Glomerular visceral epithelial cell (primary cell): Measurements from ENCODE around the gene SLX4IP.

Source experiments
- DNase-seq: peaks from one replicate; pipeline ENCODE4 v3.0.0-alpha.2; 2016; ENCODE audit errors: extremely low spot score

Gene SLX4IP

DNA sequence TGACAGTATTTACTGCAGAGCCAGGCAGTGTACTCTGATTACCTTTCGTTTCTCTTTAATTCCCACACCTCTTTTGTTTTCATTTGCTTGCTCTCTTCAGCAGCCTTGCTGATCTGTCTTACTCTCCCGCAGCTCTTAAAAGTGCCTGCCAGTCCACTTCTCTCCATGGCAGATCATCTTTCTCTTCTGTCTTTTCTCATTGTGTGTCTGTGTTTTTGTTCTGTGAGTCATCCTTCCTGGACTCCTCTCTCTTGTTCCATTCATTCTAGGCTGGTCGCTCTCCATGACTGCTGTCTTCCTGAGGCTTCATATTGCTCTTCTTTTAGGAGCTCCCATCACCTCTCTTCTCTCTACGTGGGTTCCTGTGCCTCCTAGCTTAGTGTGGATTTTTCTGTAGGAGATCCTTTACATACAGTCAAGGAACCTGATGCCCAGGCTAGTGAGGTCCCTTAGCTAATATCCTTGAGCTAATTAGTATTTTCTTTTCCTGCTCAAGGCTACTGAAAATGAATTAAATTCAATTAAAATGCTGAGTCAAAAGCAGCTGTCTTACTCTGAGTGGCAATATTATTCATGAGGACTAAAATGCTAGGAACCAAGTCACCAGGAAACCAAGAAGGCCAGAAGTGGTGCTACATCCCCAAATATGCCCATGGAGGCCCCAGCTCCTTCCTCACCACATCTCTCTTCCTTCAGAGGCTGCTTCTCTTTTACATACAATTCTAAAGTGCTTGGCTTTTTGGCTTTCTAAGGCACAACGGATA lies 86.1 kb downstream of the SLX4IP start:
- DNase-seq = peak; percentile 66

DNA sequence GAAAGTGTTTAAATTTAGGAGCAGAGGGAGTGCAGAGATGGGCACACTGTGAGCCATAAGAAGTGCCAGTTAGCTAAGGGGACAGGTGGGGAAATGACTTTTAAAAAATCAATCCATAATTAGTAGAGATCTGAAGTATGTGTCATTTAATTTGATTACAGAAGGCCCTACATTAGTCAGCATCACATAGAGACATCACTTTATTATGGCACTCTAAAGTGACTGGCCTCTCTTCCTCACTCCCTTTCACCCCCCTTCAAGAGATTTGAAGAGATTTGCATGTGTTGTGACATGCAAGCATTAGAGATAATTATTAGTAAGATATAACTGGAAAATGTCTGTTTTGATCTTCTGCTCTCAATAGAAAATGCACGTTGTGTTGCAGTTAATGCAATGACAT lies 86.7 kb downstream of the SLX4IP start:
- no peak for DNase-seq

DNA sequence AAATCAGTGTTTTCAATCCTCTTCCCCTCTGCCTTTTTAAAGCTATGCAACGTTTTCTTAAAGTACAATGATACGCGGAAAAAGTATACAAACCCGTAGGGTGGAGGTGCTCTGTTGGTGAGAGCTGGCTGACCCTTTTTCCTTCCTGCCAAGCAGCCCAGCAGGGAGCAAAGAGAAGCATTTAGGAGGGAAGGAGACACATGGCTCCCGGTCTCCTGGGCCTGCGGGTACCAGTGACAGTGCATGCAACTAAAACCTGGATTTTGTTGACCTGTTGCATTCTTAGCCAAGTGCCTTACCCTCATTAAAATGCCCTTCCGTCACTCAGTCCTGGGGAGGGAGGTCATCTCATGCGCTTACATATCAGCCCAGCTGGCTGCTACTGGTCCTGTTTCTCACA lies 87.2 kb downstream of the SLX4IP start:
- DNase-seq = no peak

DNA sequence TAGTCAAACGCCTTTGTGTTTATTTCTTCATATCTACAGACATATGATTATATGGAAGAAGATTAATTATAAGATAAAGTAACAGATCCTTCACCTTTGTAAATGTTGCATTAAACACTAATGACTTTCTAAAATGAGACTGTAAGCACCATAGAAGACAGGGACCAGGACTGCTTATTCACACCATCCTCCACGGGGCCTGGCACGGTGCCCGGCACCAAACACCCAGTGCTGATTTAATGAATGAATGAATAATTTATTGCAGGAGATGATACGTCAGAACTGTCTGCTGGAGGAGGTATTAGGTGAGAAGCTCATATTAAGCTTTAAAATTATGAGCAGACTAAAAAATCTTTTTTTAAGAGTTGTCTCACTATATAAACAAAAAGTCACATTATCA lies 88.3 kb downstream of the SLX4IP start:
- peak; percentile 32 for DNase-seq

DNA sequence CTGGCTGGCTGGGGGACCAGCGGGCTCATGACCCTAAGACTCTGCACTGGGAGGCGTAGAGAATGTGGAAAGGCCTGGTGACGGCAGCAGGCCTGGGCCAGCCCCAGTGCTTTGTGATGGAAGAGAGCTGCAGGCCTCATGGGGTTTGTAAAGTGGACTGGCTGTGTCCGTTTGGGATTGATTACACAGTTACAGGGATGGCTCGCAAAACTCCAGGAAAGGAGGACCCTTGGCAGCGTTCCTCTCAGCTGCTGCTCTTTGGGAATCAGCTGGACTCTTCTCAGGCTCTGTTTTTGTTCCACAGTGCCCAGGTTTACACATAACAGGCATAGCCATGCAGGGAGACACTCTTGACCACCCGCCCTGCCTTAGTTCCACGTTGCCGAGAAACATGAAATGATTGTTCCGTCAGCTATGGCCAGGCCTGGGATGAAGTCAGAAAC lies 89.0 kb downstream of the SLX4IP start:
- no peak for DNase-seq

DNA sequence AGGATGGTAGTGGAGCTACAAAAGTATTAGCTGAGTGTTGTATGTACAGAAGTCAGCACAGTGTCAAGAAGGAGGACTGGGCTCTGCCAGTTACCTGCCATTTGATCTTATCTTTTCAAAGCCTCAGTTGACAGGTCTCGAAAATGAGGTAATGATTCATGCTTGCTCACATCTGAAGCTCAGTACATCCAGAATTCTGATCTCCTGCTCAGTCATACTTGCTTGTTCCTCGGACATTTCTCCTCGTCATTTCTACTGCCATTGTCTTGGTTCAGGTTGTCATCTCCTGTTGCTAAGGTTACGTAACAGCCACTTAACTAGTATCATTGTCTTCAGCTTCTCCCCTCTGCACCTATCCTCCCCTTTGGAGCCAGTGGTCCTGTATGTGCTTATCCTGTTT lies 89.5 kb downstream of the SLX4IP start:
- DNase-seq = peak; percentile 28

DNA sequence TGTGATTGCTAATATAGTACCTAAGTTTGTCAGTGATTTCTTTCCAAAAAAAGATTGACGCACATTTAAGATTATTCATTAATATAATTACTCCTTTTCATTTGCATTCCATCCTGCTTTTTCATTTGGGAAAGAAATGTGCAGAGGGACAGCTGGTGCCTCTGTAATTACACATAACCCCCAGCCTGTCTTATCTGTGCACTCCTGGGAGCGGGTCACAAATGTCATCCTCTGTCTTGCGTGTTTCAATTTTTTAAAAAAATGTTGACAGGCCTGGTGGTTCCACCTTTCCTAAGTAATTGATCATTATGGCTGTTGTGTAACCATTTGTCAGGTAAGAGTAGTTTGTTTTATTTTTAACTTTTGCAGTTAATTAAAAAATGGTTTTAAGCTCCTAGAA lies 92.7 kb downstream of the SLX4IP start:
- DNase-seq = no peak

DNA sequence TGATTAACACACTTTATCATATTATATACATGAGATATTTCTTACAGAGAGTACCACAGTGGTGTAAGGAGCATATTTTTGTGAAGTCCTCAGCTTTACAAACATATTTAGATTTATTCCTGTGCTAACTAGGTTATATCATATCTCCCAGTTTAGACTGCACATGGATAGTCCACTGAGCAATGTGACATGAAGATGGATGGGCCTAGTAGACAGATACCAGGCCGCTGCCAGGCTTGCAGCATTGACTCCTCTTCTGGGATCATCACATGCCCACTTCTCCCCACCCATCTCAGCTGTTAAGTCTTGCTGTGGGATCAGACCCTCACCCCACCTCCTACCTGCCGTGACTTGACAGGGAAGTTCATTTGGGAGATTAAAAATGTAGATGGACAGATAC lies 95.8 kb downstream of the SLX4IP start:
- DNase-seq = no peak

DNA sequence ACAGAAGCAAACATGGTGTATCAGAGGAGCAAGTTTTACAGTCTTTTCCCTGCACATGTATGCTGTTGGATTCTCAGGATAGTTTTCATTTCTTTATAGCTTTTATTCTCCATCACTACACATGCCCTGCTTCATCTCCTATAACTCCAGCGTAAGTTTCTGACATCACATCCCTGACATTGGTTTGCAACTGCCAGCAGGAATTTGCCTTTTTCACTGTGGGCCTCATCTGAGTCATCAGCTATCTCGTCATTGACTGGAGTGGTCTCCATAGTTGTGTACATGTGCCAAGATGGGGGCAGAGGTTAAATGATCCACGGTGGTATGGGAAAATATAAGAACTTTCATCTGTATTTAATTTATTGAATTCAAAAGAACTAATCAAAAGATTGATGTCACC lies 96.7 kb downstream of the SLX4IP start:
- no peak for DNase-seq

DNA sequence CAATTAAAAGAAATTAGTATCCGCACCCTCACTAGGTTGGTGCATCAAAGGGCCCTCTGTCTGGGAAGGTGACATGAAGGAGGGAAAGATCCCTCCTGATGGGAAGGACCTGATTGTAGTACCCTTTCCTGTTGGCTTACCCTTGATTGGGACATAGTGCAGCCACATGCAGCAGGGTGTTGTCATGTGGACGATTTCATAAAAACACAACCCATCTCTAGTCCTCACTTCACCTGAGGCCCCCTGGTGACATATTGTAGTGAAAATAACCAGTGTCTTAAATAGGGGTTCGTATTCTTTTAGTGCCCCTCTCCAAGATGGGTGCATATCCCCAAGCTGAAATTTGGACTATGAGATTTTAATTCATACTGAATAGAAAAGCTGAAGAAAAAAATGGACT lies 97.3 kb downstream of the SLX4IP start:
- no peak for DNase-seq

DNA sequence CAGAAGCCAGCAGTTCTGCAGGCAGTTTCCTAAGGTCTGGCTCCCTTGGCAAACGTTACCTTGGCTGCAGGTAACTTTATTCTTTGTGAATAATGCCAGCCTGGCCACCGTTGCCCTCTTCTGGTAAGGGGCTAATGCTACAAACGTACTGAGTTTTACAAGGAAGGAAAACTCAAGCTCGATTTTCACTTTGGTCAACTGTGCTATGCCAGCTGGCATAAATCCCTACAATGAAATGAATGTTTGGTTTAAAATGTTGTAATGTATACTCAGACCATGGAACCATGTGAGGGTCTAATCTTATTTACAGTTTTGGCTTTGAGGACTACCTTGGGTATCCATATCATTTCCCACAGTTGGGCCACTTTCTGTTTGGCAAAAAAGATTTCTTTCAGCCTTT lies 101.4 kb downstream of the SLX4IP start:
- DNase-seq = peak; percentile 35

DNA sequence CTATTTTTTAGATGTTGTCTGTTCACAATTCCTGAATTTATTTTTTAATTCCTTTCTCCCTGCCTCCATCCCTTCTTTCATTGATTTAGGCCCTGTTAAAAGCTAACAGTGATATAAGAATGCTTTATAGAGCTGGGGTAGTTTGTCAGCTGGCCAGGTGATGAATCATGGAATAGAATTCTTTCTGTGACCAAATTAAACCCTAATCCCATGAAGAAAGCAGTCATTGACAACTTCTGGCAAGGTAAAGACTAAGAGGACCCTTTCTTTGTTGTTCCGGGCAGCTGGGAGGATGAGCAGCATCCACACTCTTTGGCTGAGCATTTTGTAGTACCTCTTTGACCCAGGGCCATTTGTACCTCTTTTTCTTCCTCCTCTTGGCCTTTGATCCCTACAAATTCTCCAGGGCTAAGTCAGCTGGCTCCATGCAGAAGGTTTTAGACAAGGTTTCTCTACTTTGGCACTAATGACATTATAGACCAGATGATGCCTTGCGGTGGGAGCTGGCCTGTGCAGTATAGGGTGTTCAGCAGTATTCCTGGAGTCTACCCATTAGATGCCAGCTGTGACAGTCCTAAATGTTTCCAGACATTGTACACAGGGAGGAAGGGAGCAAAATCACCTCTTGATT lies 102.9 kb downstream of the SLX4IP start:
- DNase-seq = no peak

DNA sequence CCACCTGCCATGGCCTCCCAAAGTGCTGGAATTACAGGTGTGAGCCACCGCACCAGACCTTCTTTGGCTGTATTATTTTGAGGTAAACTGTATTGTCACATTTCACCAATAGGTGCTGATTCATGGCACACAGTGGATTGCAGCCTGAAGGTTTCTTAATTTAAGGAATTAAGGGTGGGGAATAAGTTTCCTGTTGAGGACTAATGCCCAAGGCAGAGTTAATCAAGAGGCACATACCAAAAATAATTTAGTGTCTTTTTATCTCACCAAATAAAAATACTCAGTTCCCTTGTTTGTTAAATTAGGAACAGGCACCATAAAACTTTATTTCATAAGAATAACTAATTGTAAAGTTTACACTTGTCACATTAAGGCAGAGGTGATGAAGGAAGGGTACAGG lies 103.7 kb downstream of the SLX4IP start:
- DNase-seq = no peak

DNA sequence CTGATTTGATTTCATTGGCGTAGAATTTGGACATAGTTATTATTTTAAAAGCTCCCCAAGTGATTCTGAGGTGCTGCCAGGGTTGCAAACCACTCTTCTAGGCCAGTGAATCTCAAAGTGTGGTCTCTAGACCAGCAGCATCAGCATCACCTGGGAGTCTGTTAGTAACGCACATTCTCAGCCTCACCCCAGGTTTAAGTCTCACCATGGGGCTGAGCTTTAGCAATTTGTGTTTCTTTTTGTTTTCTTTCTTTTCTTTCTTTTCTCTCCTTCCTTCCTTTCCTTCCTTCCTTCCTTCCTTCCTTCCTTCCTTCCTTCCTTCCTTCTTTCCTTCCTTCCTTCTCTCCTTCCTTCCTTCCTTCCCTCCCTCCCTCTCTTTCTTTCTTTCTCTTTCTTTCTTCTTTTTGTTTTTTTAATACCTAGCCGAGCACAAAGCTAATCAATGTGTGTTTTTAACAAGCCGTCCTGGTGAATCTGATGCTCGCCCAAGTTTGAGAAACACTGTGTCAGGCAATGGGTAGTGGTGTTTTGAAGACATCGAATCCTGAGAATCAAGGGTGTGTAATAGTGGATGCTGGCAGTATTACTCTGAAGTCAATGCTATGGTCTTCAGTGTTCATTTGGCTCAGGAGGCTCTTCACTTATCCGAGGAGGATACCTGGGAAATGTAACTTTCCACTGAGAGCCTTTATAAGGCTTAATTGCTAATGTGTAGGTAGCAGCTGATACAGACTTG lies 104.9 kb downstream of the SLX4IP start:
- DNase-seq = no peak

DNA sequence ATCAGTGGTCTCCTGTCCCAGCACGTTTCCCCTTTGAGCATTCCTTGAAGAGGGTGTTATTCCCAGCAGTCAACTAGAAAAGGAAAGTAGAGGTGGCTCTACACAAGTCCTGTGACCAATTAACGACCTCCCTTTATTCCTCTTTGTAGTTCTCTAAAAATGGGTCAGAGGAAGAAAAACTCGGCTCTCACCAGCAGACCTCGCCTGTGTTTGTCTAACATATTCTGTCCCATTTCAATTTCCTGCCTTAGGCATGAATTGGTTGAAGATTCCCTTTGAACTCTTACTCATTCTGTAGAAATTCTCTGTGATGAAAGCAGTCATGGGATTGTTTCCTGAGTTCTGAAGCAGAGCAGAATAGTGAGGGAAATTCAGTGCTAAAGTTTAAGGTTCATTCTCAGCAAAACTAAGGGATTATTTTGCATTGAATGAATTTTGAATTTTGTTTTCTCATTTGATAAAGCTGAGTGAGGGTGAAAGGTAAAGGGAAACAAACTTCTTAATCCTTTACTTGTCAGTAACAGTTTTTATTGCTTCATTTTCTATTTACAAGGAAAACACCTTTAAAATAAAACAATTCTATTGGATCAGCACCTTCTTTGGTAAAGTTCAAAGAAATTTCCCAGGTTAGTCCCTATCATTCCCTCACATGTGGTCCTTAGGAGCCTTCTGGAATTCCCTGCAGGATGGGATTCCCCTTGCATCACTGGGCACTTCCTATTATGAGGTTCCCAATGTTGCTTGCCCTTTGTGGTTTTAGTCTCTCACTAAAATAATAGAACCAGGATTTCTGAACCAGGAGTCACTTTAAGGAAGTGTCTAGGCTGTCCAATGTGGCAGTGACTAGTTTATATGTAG lies 105.8 kb downstream of the SLX4IP start:
- DNase-seq = peak; percentile 83

DNA sequence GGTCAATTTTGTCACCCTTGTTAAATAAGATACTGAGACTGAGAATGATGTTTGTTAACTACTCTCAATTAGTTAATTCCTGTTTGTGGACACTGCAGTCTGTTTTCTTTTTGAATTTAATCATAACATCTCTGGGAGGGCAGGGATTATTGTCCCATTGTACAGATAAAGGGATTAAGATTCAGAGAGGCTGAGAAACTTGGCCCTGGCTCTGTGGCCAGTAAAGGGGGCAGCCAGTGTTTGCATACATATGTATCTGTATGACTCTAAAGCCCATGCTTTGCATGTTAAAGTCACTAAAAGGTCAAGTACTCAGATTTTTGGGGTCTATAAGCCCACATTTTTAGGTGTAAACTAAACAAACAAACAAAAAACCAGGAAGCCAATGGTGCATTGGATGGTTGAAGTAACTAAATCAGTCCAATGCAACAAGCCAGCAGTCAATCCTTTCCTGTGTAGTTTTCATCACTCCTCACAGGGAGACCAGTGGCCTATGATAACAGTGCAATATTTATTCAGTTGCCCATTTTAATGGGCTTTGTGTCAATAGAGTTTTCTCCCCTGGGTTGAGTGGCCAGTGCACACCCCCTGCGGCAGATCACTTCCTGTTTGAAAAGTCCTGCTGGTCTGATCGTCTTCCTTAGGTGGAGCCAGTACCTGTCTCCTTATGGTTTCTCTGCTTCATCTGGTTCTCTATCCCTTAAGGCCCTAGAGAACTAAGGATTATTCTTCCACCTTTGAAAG lies 106.7 kb downstream of the SLX4IP start:
- no peak for DNase-seq

DNA sequence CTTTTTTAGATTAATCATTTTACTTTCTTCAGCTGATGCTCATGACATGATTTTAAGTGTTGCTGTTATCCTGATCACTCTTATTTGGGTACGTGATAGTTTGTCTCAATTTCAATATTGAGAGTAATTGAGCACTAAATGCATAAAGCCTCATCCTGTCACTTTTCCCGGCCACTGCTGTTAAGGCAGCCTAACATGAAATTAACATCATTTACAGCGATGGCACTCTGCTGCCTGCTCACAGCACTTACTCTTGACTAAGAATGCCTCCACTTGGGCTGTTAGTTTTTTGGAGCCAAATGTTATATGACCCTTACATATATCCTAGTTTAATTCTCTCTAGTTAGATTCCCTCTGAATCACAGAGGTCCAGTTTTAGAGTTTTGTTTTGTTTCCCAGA lies 107.3 kb downstream of the SLX4IP start:
- no peak for DNase-seq

DNA sequence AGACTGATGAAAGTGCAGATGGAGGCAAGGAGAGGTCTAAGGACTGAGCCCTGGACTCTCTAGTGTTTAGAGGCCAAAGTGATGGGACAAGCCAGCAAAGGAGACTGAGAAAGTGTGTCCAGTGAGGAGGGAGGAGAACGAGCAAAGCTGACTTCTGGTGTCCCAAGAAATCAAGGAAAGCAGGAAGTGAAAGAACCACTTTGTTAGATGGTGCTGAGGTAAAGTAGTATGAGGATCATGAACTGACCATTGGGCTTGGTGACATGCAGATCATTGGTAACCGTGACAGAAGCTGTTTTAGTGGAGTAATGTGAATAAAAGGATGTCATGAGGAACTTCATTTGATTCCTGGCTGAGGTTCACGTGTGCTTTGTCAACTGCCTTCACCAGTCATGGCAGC lies 108.4 kb downstream of the SLX4IP start:
- DNase-seq = no peak

DNA sequence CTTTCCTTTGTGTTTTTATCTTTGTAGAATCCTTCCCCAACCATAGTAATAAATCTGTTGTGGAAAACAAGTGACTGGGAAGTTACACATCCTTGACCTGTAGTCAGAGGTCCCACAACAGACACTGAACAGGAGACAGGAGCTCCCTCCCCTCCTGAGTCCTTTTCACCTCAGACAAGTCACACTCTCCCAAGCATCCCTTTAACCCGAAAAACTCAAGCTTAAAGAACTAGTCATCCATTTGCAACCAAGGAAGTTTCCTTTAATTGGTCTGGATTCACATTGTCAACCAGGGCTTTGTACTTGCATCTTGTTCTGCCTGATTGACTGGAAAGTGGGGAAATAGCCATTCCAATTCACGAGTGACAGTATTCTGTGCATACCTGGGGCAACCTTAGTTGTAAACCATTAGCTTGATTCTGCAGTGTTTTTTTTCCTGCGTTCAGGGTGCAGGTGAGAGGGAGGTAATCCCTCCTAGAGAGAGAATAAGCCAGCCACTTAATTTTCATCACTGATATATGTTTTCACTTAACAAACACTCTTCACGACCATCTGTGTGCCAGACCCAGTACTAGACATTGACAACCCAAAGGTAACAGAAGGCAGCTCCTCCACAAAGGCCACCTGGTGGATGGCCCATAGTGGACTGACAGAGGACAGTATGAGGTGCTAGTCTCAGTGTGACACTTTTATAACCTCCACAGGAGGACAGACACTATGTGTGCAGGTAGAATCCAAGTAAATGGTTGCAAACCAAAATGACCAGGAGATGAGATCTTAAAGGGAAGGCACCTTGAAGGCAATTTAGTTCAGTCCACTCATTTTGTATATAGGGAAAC lies 112.4 kb downstream of the SLX4IP start:
- DNase-seq = no peak

DNA sequence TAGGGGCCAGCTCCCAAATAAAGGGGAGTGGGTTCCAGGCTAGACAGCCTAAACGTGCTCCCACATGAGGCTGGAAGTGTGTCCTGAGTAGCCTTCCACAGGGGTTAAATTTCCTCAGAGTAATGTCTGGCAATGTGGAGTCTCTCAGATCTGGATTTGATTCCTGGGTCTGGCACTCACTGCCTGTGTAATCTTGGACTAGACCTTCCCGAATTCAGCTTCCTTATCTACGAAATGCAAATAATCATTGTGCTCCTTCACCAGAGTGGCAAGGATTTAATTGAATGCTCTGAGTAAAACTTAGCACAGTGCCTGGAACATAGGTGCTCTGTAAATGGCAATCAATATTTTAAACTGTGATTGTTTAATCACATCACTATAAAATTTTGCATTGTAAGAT lies 114.4 kb downstream of the SLX4IP start:
- no peak for DNase-seq
